MM.1S (cell line): ENCODE results near the gene SEPTIN8.

Experiments used
- DNase-seq: peaks from one replicate; pipeline ENCODE4 v3.0.0-alpha.2; 2015
- H2AFZ ChIP-seq: fragments of 300-600 bp; sonication (generic); 2 replicates; pipeline ENCODE4 v1.6.0; 2016; ENCODE audit warnings: antibody characterized with exemption, low read length
- H3F3A ChIP-seq: fragments of 300-600 bp; sonication (generic); 2 replicates; pipeline ENCODE4 v1.6.1; 2016; ENCODE audit warnings: mild to moderate bottlenecking, antibody characterized with exemption, low read length, moderate library complexity, mixed read lengths; ENCODE audit not compliant: insufficient read depth
- H3K27ac ChIP-seq: fragments of 300-600 bp; sonication (generic); 2 replicates; pipeline ENCODE4 v1.5.1; 2016; ENCODE audit warnings: mild to moderate bottlenecking, low read length
- H3K27me3 ChIP-seq: fragments of 300-600 bp; sonication (generic); replicated peaks from 2 replicates; pipeline ENCODE4 v1.6.0; 2016; ENCODE audit warnings: low read length; ENCODE audit not compliant: insufficient read depth
- H3K36me3 ChIP-seq: fragments of 300-600 bp; sonication (generic); replicated peaks from 2 replicates; pipeline ENCODE4 v1.6.1; 2016; ENCODE audit warnings: mild to moderate bottlenecking, low read length, mixed read lengths; ENCODE audit not compliant: insufficient read depth
- H3K4me1 ChIP-seq: fragments of 300-600 bp; sonication (generic); 2 replicates; pipeline ENCODE4 v1.6.1; 2016; ENCODE audit warnings: low read length, mixed read lengths
- H3K4me2 ChIP-seq: fragments of 300-600 bp; sonication (generic); 2 replicates; pipeline ENCODE4 v1.6.0; 2016; ENCODE audit warnings: low read depth, low read length
- H3K4me3 ChIP-seq: fragments of 300-600 bp; sonication (generic); 2 replicates; pipeline ENCODE4 v1.5.1; 2016; ENCODE audit warnings: low read length, mixed read lengths
- H3K79me2 ChIP-seq: fragments of 300-600 bp; sonication (generic); 2 replicates; pipeline ENCODE4 v1.6.1; 2016; ENCODE audit warnings: mixed run types, low read length, mixed read lengths
- H3K9ac ChIP-seq: fragments of 300-600 bp; sonication (generic); 2 replicates; pipeline ENCODE4 v1.6.1; 2016; ENCODE audit warnings: low read length, mixed read lengths
- H3K9me2 ChIP-seq: fragments of 300-600 bp; sonication (generic); replicated peaks from 2 replicates; pipeline ENCODE4 v1.6.1; 2016; ENCODE audit warnings: mild to moderate bottlenecking, low read length, mixed read lengths; ENCODE audit not compliant: insufficient read depth
- H3K9me3 ChIP-seq: fragments of 300-600 bp; sonication (generic); replicated peaks from 2 replicates; pipeline ENCODE4 v1.6.1; 2016; ENCODE audit warnings: mild to moderate bottlenecking, low read length, mixed read lengths; ENCODE audit not compliant: insufficient read depth
- H4K20me1 ChIP-seq: fragments of 300-600 bp; sonication (generic); 2 replicates; pipeline ENCODE4 v1.6.1; 2016; ENCODE audit warnings: mild to moderate bottlenecking, low read length, moderate library complexity, mixed read lengths; ENCODE audit not compliant: insufficient read depth
- CTCF ChIP-seq: fragments of 300-600 bp; sonication (generic); IDR thresholded peaks from 2 replicates; pipeline ENCODE4 v1.5.1; 2016; ENCODE audit warnings: antibody characterized with exemption, low read length, mixed read lengths
- EZH2 ChIP-seq: fragments of 300-600 bp; sonication (generic); optimal IDR thresholded peaks from 2 replicates; pipeline ENCODE3; 2017; ENCODE audit warnings: low read depth, mild to moderate bottlenecking, antibody characterized with exemption, low read length, mixed read lengths
- EZH2phosphoT487 ChIP-seq: fragments of 300-600 bp; sonication (generic); IDR thresholded peaks from 2 replicates; pipeline ENCODE4 v1.6.1; 2018; ENCODE audit warnings: antibody characterized with exemption, low read length

SEPTIN8 gene

GRCh38 chr5:132742626-132743025 is 34.4 kb downstream of the SEPTIN8 start:
- H3F3A ChIP-seq, result no peaks in the 10 kb centered on the region
- no peaks in the 10 kb centered on the region for H3K9me2 ChIP-seq
- no peak for DNase-seq
- peaks cover 4% of the 10 kb centered on the region; the same call in 1 of the 2 replicates for H3K4me1 ChIP-seq
- TF ChIP-seq CTCF (no peak), EZH2phosphoT487 (no peak), EZH2 (no peak)
- H2AFZ ChIP-seq, result no peak overlapping the region
- H3K9me3 ChIP-seq, result no peaks in the 10 kb centered on the region
- no peaks in the 10 kb centered on the region; the same call in 1 of the 2 replicates for H4K20me1 ChIP-seq
- no peak overlapping the region for H3K27ac ChIP-seq
- H3K79me2 ChIP-seq, result no peaks in the 10 kb centered on the region
- no peaks in the 10 kb centered on the region for H3K36me3 ChIP-seq
- H3K4me2 ChIP-seq, result no peak overlapping the region
- H3K9ac ChIP-seq, result no peak overlapping the region
- no peak overlapping the region for H3K4me3 ChIP-seq
- no peaks in the 10 kb centered on the region; the same call in 1 of the 2 replicates for H3K27me3 ChIP-seq

- no peak overlapping the region for H3K4me3 ChIP-seq
- DNase-seq, result no peak
- H3K36me3 ChIP-seq, result no peaks in the 10 kb centered on the region
Observed at GRCh38 chr5:132742158-132742557, 34.9 kb downstream of the SEPTIN8 start.

GRCh38 chr5:132739232-132739631 is 37.8 kb downstream of the SEPTIN8 start:
- Histone ChIP-seq H2AFZ (no peak overlapping the region), H3K36me3 (no peaks in the 10 kb centered on the region), H4K20me1 (no peaks in the 10 kb centered on the region), H3K4me3 (no peak overlapping the region), H3K4me1 (peaks cover 14% of the 10 kb centered on the region; the same call in 1 of the 2 replicates), H3F3A (0 out of 2 replicates have a peak, but pooled peaks cover 4% of the 10 kb centered on the region), H3K27me3 (no peaks in the 10 kb centered on the region), H3K27ac (no peak overlapping the region), H3K9ac (no peak overlapping the region), H3K79me2 (peaks cover 12% of the 10 kb centered on the region), H3K4me2 (no peak overlapping the region), H3K9me3 (no peaks in the 10 kb centered on the region), H3K9me2 (no peaks in the 10 kb centered on the region)
- TF ChIP-seq EZH2phosphoT487 (no peak), EZH2 (no peak), CTCF (no peak)
- DNase-seq, result no peak

More at GRCh38 chr5:132742158-132742557, 34.9 kb downstream of the SEPTIN8 start:
- no peak overlapping the region for H2AFZ ChIP-seq
- H3K4me1 ChIP-seq, result peaks cover 4% of the 10 kb centered on the region; the same call in 1 of the 2 replicates
- TF ChIP-seq CTCF (no peak), EZH2 (no peak), EZH2phosphoT487 (no peak)
- H3K27me3 ChIP-seq, result no peaks in the 10 kb centered on the region; the same call in 1 of the 2 replicates
- H3K9ac ChIP-seq, result no peak overlapping the region
- no peaks in the 10 kb centered on the region for H3K79me2 ChIP-seq
- H4K20me1 ChIP-seq, result no peaks in the 10 kb centered on the region; the same call in 1 of the 2 replicates
- no peak overlapping the region for H3K4me2 ChIP-seq
- no peak overlapping the region for H3K27ac ChIP-seq
- H3K9me2 ChIP-seq, result no peaks in the 10 kb centered on the region
- 0 out of 2 replicates have a peak, but pooled peaks cover 1% of the 10 kb centered on the region for H3F3A ChIP-seq
- H3K9me3 ChIP-seq, result no peaks in the 10 kb centered on the region
